ENCODE results near the gene CLEC4E.

GRCh38 chr12:8499616-8500015 is 41.1 kb downstream of the CLEC4E start:
- no peak for TF ChIP-seq SIN3A (IDR thresholded peaks at IDR 0.05; ENCODE audit: borderline replicate concordance, insufficient read depth, low read length)
- TF ChIP-seq POLR2AphosphoS5 (IDR thresholded peaks at IDR 0.05; ENCODE audit: low read depth, low read length), result no peak
- no peak for TF ChIP-seq REST (IDR thresholded peaks at IDR 0.05; ENCODE audit: insufficient read depth in 1 of 2, low read depth in 2 of 2, low read length in 2 of 2)
